ENCODE results near the gene NELFE. TPM values are rescaled to one million over a fixed set of nuclear protein-coding genes. Genes with fewer than 3 reads are reported as not detected.

Gene NELFE
- total and polyA plus RNA-seq, 2 of the 13 experiments (the other 11 are each of a cell fraction or from before 2014, with no cell fraction given) = 51.3 to 69.8 TPM

GRCh38 chr6:31971993-31972708, 13.4 kb upstream of the NELFE start, which contains the start of gene DXO (continued):
- TF ChIP-seq NFE2L2 (IDR thresholded peaks at IDR 0.05; ENCODE audit: low read length) (no peak), MZF1 (CRISPR knock-in tag; IDR thresholded peaks at IDR 0.05; ENCODE audit: borderline replicate concordance) (no peak), RBM39 (IDR thresholded peaks at IDR 0.05; ENCODE audit: low read depth, low read length, poor library complexity, severe bottlenecking) (peak; percentile 81), RAD21 (CRISPR knock-in tag; IDR thresholded peaks at IDR 0.05) (peak; percentile 58), HDAC1 (CRISPR knock-in tag; IDR thresholded peaks at IDR 0.05) (peak; percentile 99), ZNF253 (CRISPR knock-in tag; IDR thresholded peaks at IDR 0.05; ENCODE audit: borderline replicate concordance) (no peak), ZNF761 (CRISPR knock-in tag; conservative IDR thresholded peaks at IDR 0.05) (peak; percentile 82; the same call in 1 of the 2 replicates), ZSCAN25 (CRISPR knock-in tag; IDR thresholded peaks at IDR 0.05) (no peak), ZNF260 (CRISPR knock-in tag; IDR thresholded peaks at IDR 0.05; ENCODE audit: borderline replicate concordance, low read depth) (no peak), NFKBIZ (CRISPR knock-in tag; IDR thresholded peaks at IDR 0.05) (peak; percentile 19), ZNF781 (CRISPR knock-in tag; IDR thresholded peaks at IDR 0.05; ENCODE audit: borderline replicate concordance, not compliant biosample characterization) (no peak), LCORL (IDR thresholded peaks at IDR 0.05) (no peak), LCORL (CRISPR knock-in tag; IDR thresholded peaks at IDR 0.05) (peak; percentile 67; the same call in 1 of the 2 replicates), ZUFSP (CRISPR knock-in tag; IDR thresholded peaks at IDR 0.05; ENCODE audit: borderline replicate concordance) (no peak), ZNF296 (CRISPR knock-in tag; conservative IDR thresholded peaks at IDR 0.05) (no peak; the same call in 1 of the 2 replicates), KMT2A (CRISPR knock-in tag; IDR thresholded peaks at IDR 0.05) (peak; percentile 33; the same call in 1 of the 2 replicates)
- TF ChIP-seq, protein P1, sequence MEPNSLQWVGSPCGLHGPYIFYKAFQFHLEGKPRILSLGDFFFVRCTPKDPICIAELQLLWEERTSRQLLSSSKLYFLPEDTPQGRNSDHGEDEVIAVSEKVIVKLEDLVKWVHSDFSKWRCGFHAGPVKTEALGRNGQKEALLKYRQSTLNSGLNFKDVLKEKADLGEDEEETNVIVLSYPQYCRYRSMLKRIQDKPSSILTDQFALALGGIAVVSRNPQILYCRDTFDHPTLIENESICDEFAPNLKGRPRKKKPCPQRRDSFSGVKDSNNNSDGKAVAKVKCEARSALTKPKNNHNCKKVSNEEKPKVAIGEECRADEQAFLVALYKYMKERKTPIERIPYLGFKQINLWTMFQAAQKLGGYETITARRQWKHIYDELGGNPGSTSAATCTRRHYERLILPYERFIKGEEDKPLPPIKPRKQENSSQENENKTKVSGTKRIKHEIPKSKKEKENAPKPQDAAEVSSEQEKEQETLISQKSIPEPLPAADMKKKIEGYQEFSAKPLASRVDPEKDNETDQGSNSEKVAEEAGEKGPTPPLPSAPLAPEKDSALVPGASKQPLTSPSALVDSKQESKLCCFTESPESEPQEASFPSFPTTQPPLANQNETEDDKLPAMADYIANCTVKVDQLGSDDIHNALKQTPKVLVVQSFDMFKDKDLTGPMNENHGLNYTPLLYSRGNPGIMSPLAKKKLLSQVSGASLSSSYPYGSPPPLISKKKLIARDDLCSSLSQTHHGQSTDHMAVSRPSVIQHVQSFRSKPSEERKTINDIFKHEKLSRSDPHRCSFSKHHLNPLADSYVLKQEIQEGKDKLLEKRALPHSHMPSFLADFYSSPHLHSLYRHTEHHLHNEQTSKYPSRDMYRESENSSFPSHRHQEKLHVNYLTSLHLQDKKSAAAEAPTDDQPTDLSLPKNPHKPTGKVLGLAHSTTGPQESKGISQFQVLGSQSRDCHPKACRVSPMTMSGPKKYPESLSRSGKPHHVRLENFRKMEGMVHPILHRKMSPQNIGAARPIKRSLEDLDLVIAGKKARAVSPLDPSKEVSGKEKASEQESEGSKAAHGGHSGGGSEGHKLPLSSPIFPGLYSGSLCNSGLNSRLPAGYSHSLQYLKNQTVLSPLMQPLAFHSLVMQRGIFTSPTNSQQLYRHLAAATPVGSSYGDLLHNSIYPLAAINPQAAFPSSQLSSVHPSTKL (CRISPR knock-in tag; IDR thresholded peaks at IDR 0.05) = 0 out of 2 replicates have a peak, but pooled peaks have one; percentile 34
- TF ChIP-seq, protein P2, sequence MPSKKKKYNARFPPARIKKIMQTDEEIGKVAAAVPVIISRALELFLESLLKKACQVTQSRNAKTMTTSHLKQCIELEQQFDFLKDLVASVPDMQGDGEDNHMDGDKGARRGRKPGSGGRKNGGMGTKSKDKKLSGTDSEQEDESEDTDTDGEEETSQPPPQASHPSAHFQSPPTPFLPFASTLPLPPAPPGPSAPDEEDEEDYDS (CRISPR knock-in tag; IDR thresholded peaks at IDR 0.05) = peak; percentile 57
- TF ChIP-seq, protein P3, sequence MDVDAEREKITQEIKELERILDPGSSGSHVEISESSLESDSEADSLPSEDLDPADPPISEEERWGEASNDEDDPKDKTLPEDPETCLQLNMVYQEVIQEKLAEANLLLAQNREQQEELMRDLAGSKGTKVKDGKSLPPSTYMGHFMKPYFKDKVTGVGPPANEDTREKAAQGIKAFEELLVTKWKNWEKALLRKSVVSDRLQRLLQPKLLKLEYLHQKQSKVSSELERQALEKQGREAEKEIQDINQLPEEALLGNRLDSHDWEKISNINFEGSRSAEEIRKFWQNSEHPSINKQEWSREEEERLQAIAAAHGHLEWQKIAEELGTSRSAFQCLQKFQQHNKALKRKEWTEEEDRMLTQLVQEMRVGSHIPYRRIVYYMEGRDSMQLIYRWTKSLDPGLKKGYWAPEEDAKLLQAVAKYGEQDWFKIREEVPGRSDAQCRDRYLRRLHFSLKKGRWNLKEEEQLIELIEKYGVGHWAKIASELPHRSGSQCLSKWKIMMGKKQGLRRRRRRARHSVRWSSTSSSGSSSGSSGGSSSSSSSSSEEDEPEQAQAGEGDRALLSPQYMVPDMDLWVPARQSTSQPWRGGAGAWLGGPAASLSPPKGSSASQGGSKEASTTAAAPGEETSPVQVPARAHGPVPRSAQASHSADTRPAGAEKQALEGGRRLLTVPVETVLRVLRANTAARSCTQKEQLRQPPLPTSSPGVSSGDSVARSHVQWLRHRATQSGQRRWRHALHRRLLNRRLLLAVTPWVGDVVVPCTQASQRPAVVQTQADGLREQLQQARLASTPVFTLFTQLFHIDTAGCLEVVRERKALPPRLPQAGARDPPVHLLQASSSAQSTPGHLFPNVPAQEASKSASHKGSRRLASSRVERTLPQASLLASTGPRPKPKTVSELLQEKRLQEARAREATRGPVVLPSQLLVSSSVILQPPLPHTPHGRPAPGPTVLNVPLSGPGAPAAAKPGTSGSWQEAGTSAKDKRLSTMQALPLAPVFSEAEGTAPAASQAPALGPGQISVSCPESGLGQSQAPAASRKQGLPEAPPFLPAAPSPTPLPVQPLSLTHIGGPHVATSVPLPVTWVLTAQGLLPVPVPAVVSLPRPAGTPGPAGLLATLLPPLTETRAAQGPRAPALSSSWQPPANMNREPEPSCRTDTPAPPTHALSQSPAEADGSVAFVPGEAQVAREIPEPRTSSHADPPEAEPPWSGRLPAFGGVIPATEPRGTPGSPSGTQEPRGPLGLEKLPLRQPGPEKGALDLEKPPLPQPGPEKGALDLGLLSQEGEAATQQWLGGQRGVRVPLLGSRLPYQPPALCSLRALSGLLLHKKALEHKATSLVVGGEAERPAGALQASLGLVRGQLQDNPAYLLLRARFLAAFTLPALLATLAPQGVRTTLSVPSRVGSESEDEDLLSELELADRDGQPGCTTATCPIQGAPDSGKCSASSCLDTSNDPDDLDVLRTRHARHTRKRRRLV (CRISPR knock-in tag; IDR thresholded peaks at IDR 0.05) = peak; percentile 76
